GM19463 (cell line): ENCODE data around the gene LRMDA.

Source experiments
- ATAC-seq: cut with Tn5 transposase; IDR thresholded peaks from one replicate; pipeline ENCODE4 v1.9.1; 2021; ENCODE audit warnings: mild to moderate bottlenecking, moderate library complexity; ENCODE audit not compliant: unreplicated experiment

LRMDA gene

GRCh38 chr10:76433161-76434005 is 1002.0 kb downstream of the LRMDA start:
- ATAC-seq: no peak

DNA sequence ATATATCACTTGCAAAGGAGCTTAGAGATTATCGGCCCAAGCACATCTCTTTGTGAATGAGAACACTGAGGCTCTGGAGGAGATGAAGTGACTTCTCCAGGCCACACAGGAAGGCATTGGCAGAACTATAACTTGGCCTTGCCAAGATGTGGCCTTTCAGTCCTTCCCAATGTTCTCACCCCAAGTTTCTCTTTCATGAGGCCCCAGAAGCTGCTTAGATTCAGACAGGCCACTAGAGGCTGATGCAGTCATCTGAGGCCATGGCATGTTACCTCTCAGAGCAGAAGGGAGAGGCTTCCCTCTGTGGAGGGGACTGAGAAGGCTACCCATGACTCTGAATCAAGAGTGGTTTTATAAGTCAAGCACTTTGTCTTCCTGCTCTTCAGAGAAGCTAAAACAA is 1003.7 kb downstream of the LRMDA start:
- no peak for ATAC-seq

- no peak for ATAC-seq
These were observed 1005.0 kb downstream of the LRMDA start for GRCh38 chr10:76436401-76436811.

DNA sequence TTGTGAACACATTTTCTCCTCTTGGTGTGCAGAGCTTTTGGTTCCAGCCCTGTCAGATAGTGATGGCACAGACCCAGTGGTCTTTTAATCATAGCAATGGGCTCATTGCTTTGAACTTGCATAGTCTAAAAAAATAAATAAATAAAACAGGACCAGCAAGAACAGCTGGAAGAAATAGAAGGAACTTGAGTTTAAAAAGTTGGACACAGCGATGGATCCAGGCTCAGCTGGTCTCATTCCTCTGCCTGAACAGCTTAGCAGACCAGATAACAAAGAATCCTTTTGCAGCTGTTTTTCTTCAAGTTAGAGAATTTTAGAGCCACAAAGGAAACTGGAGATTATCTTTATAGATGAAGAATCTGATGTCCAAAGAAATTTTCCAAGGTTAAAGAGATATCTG is 1005.6 kb downstream of the LRMDA start:
- no peak for ATAC-seq

GRCh38 chr10:76440426-76440825 is 1009.0 kb downstream of the LRMDA start:
- no peak for ATAC-seq

GRCh38 chr10:76442113-76442512 is 1010.7 kb downstream of the LRMDA start:
- no peak for ATAC-seq

GRCh38 chr10:76444034-76444800 is 1012.8 kb downstream of the LRMDA start:
- ATAC-seq: no peak

GRCh38 chr10:76447578-76447977 is 1016.2 kb downstream of the LRMDA start:
- no peak for ATAC-seq

DNA sequence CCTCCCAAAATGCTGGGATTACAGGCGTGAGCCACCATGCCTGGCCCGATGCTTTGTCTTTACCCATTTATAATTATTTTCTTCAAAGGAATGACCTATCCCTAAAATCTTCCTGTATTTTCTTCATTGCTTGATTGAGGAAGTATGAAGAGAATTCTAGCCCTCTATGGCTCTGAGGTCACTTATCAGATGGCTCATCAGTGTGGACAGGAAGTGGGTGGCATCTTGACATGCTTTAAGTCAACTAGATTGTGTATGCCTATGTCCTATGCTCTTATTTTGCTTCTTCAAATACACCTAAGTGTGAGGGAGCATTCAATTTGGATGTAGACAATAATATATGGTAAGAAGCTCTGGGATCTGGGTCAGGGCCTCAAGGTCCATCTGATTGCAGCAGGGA is 1020.5 kb downstream of the LRMDA start:
- ATAC-seq: no peak

DNA sequence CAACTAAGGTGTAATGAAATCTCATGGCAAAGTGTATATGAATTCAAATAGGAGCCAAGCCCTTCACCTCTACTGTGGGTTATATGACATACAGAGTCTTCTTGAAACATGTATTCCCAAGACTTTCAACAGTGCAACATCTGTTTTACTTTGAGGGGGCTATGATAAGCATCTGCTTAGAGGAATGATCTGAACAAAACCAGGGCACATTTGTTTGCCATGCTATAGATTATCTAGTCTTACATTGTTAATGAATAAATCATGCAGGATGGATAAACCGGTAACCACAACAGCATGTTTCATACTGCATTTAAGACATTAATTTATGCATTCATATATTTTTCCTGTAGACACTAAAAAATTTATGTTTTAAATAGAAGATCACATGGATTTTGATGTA is 1021.9 kb downstream of the LRMDA start:
- no peak for ATAC-seq

DNA sequence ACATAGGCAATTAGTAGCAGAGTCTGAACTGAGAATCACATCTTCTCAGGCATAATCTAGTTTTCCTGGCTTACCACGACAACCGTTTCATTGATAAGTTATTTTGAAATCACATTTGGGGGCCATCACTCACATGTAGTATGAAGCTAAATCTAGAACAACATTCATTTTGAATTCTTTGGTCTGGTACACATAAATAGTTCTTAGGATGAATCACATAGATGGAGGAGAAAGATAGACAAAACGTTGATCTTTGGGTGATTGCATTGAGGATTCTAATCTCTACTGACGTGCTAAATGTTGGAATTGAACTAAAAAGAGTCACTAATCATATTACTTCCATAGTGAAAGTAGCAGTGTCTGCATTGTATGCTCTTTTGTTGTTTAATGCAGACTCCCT is 1022.6 kb downstream of the LRMDA start:
- ATAC-seq: no peak

- ATAC-seq: no peak
These were observed 1023.2 kb downstream of the LRMDA start for GRCh38 chr10:76454506-76455140.

DNA sequence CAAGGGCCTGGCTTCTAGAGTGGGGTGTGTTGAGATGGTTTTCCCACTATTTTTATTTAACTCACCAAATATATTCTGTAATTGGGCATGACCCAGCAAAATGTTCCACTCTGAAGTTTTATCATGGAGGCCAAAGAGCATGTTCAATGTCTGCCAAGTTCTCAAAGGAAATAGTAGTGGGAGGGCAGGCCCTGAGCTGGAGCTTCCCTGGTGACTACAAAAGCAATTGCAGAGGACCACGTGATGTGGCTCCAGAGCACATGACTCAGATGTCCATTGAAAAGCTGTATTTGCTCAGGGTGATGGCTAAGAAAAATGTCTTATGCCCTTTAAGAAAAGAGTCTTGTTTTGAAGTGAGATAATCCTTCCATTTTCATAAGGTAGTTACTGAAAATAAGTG is 1024.8 kb downstream of the LRMDA start:
- no peak for ATAC-seq

DNA sequence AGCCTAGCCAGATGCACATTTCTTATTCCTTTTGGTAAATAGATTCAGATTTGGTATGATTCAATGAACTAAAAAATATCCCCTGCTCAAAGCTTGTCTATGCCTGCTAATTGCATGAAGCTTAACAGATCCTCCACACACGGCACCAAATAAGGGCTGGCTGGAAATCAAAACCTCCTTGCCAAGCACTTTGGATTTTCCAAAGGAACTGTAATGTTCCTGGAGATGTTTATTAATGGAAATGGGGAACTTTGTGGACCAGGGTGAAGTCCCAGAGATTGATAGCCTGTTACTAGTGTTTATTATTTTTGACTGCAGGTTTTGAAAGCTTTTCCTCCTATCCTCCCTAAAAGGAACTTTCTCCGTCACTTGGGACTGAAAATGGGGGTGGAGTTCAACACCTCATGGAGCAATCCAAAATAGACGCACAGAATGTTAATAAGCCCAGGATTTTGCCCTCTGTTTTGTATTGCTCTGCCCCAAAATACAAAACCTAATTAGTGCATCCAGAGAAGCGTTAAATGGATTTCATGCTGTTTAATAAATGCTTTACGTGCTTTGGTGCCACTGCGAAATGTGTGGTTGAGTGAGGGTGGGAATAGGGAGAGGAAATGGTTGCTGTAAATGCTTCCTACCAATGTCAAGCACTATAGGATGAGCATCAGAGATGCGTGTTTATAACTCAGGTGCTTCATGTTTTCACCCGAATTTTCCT is 1027.7 kb downstream of the LRMDA start:
- no peak for ATAC-seq

DNA sequence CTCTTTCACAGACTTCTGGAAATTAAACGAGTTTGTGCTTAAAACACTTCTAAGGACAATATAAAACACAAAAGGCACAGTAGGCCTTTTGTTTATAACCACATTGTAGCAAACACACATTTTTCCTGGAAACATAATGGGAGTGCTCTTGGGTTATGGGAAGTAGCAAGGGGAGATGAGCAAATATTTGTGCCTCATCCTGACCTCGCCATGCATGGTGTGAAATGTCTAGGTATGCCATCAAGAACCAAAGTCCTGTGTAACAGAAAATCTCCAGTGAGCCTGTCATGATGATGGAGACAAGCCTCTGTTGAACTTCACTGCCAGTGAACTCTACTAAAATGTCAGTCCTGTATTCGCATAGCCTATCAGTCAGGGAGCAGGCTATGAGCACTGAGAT is 1029.6 kb downstream of the LRMDA start:
- no peak for ATAC-seq

GRCh38 chr10:76463111-76463510 is 1031.7 kb downstream of the LRMDA start:
- no peak for ATAC-seq

DNA sequence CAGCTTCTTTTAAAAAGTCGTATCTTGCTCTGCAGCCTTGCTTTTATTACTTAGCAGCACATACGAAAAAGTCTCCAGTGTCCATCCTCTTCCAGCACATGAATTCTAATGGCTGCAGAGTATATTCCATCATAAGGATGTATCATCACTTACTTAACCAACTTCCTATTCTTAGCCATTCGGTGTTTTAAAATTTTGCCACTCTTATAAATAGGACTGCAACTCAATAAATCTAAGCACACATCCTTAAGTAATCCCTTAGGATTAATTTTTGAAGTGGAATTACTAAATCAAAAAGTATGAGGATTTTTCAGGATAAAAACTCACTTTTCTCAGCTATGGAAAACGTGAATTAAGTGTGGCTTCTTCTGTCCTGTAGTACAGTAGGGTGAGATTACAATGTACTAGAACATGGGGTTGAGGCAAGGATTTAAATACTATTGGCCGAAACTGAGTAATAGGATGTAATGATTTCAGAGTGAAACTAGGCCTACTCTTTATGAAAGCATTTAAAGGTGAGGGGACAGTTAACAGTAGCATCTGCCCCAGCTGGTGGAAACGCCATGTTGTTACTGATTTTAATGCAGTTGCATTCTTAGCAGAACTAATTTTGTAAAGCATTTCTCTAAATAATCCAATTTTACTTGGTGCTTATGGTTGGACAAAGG is 1035.5 kb downstream of the LRMDA start:
- no peak for ATAC-seq

DNA sequence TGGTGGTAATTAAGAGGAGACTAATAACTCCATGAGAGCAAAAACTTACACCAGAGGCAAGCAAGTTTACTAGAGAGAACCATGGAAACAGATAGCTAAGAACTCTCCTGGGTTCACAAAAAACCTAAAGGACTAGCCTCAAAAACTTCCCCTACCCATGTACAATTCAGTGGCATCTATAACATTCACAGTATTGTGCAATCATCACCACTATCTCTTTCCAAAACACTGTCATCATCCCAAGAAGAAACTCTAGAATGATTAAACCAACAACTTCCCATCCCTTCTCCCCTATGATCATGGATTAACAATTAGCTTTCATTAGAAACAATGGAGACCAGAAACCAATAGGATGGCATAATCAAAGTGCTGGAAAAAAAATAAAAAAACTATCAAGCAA is 1038.3 kb downstream of the LRMDA start:
- no peak for ATAC-seq

DNA sequence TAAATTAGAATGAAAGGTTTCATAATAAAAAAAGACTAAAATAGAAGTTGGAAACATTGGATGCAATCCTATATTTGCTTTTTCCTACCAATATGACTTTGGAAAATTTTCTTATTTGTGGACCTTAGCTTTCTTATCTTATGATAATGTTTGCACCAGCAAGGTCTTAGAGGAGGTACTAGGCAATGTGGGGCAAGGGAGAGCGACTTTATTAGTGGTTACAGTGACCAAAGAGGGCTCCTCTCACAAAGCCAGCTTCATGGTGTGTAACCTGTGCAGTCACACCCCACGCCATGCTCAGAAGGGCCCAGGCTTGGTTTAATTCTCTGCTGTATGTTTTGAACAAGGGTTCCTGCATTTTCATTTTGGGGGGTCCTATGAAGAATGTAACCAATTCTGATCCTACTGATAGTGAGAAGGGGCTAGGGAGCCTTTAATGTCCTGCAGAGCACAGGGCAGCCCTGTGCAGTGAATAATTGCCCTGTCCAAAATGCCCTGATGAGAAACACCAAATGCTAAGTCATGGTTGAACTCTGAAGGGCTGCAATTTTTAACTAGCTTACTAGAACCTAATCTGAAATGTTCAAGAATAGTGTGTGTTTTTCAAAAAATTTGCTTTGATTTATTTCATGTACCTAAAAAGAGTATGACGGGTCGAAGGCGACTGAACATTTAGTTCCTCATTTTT is 1047.8 kb downstream of the LRMDA start:
- no peak for ATAC-seq

DNA sequence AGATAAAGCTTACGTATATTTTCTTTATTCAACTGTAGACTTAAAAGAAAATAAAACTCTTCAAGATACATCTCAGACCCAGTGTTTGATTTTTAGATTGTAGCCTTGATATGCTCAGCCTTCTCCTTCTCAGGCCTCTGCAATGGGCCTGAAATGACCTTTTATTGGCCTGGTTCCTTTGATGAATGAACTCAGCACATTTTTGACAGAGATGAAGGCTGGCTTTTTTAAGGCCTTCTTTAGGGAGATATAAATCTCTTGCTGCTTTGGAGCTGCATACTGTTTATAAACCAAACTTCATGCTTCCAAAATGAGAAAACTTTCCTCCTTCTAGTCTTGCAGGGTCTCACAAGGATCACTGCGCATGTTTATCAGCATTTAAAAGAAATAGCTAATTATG is 1049.8 kb downstream of the LRMDA start:
- ATAC-seq: no peak
